ENCODE data around the gene RNF144A. TPM values are rescaled to one million over a fixed set of nuclear protein-coding genes. Genes with fewer than 3 reads are reported as not detected.

RNF144A gene
- total RNA-seq, 1 donor, result 35.0 TPM

- DNase-seq (ENCODE audit: low read depth in 2 of 3, low spot score in 2 of 3), result no peak
Measured at GRCh38 chr2:7033136-7033960, 116.1 kb downstream of the RNF144A start.

DNA sequence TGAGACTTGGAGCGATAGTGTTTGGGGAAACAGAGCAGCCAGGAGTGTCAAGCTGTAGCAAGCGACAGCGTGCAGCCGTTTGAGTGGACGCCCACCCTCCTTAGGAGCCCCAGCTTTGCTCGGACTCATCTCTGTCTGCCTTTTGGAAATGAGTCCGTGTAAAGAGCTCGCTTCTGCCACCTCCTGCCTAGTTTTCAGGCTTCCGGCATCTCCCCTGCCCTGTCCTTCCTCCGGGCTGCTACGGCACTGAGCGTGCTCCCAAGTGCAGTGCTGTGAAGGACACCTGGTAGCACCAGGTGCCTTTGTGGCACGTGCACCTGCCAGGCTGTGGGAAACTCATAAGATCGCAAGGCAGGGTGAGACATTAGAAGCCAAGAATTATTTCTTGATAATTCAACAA, 117.1 kb downstream of the RNF144A start:
- DNase-seq (ENCODE audit: low read depth in 2 of 3, low spot score in 2 of 3), result no peak

- DNase-seq (ENCODE audit: low read depth in 2 of 3, low spot score in 2 of 3), result no peak
Measured at GRCh38 chr2:7035884-7036283, 118.7 kb downstream of the RNF144A start.

DNA sequence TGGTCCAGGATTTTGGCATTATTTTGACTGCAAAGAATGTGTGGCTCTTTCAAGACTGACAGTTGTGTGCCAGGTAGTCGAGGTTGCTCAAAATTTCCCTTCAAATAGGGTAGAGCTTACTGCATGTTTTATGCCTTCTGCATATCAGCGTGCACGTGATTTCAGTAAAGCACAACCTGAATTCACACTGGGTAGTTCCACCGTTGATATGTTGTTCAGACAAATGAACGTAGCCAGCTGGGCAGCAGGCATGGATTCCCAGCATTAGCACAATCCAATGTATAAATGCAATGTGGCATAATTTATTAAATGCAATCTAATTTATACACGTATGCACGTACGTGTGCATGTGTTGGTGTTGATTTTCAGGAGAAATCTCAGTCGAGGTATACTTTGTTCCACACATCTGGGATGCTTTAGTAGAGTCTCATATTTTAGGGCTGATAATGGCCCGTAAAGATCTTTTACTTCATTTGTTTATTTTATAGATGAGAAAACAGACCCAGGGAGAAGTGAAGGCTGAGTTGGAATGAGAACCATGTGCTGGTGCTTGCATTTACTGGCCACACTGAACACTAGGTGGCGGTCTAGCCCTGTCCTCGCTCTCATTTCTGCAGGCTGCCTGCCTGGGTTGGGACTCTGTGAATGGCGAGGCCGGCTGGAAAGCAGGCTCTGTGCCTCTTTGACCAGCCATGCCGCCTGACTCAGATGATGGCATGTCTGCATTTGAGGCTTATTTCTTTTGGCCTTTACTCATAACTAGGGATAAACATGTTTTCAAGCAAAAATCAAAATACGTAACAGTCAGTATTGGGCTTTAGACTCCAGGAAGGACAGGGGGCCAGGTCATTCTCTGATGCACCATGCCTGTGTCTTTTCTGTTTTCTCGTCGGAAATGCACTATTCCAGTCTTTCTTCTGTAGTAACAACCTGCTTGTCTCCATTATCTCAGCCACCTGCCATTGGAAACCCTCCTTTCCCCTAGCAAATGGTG, 120.4 kb downstream of the RNF144A start:
- peak in 2 of 3 donors; percentile 67 to 79 for DNase-seq (ENCODE audit: low read depth in 2 of 3, low spot score in 2 of 3)

GRCh38 chr2:7040547-7040946, 123.3 kb downstream of the RNF144A start:
- DNase-seq (ENCODE audit: low read depth in 2 of 3, low spot score in 2 of 3), result no peak

DNA sequence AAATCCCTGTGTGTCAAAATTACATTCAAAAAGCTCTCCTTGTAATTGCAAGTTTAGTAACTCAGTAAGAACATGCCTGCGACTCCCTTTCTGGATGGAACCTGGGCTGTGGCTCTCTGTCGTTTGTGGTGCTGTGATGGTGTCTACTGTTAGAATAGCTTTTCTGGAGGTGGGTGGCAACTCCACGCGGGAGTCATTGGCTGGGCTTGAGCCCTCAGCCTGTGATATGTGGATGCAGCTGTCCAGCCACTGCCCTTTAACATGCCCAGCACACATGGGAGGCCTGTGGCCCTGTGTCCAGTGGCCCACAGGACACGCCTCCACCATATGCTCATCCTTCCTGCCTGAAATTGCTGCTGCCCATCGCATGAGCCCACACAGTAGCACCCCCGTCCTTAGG, 124.2 kb downstream of the RNF144A start:
- no peak for DNase-seq (ENCODE audit: low read depth in 2 of 3, low spot score in 2 of 3)

GRCh38 chr2:7043690-7044089, 126.5 kb downstream of the RNF144A start:
- DNase-seq (ENCODE audit: low read depth in 2 of 3, low spot score in 2 of 3), result no peak

DNA sequence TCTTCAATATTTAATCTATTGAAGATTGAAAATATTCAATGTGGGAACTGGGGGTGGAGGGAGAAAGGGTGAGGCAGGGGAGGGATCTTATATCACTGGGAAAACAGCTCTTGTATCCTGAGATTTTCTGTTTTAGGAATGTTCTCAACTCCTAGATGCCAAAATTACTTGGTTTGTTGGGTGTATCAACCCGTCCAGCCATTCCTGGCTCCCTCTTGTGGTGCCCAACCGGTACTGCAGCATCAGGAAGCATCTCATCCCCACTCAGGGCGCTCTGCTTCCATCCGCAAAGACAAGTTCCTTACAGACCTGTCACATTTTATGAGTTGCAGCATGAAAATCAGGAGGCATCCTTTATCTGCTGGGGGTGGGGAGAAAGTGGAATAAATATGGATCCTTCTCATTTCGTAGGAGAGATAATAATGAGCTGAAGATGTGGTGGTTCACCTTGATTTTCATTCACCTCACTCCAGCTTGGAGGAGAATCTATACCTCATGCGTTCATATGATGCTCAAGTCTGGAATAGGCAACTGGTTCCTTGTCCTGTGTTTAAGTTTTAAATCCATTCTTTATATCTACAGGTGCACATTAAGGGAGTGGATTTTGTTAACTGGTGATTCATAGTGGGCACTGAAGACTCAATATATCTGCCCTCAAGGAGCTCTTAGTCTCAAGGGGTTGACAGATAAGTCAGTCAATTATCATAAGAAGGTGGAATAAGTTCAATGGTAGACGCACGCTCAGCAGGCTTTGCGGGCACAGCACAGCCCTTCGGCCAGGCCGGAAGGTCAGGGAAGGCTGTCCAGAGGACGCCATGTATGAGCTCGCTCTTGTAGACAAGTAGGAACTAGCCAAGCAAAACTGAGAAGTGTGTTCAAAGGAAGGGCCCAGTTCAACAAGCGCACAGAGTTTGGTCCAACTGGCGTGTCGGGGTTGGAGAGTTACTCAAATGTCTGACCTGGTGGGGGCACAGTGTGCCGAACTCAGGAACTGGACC, 127.3 kb downstream of the RNF144A start:
- peak; percentile 47 to 64 (median 49) for DNase-seq (ENCODE audit: low read depth in 2 of 3, low spot score in 2 of 3)

GRCh38 chr2:7045601-7046590, 128.7 kb downstream of the RNF144A start:
- DNase-seq (ENCODE audit: low read depth in 2 of 3, low spot score in 2 of 3), result peak in 2 of 3 donors; percentile 75 to 80

- no peak for DNase-seq (ENCODE audit: low read depth in 2 of 3, low spot score in 2 of 3)
Measured at GRCh38 chr2:7047661-7048060, 130.4 kb downstream of the RNF144A start.

DNA sequence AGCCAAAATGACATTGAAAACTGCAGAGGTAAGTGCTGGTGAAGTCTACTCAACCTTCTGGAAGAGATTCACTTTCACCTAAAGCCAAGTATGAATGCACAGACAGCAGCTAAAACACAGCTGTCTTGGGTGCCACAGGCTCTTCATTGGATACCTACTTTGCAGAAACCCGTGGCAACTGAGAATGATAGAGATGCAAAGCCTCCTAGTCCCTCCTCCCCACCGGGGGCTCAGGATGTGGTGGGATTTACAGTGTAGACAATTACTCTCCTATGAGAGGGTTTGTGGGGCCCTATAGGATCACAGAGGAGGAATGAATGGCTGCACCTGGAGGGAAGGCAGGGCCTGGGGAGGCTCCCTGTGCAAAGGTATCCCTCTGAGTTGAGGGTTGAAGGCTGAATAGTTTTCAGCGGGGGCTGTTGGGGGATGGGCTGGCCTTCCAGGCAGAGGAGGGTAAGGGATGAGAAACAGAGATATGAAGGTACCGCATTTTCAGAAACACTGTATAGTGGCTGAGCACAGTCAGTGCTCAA, 131.6 kb downstream of the RNF144A start:
- DNase-seq (ENCODE audit: low read depth in 2 of 3, low spot score in 2 of 3), result no peak

DNA sequence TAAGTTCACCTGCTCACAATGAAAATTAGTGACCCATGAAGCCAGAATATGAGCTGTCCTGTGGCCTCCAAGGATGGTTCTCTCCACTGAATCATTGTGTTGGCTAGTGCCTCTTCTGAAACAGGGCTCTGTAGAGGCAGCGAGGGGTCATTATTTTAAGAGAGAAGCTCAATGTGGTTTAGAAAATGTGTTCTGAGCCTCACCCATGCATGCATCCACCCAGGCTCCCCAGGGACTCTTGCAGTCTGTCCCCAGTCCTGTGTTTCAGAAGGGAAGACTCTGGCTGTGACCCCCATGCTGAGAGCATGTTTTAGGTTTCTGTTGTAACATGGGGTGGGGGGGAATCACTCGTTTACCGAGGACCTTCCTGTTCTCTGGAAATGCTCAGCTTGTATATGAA, 135.2 kb downstream of the RNF144A start:
- no peak for DNase-seq (ENCODE audit: low read depth in 2 of 3, low spot score in 2 of 3)

GRCh38 chr2:7053650-7054265, 136.5 kb downstream of the RNF144A start:
- no peak for DNase-seq (ENCODE audit: low read depth in 2 of 3, low spot score in 2 of 3)

DNA sequence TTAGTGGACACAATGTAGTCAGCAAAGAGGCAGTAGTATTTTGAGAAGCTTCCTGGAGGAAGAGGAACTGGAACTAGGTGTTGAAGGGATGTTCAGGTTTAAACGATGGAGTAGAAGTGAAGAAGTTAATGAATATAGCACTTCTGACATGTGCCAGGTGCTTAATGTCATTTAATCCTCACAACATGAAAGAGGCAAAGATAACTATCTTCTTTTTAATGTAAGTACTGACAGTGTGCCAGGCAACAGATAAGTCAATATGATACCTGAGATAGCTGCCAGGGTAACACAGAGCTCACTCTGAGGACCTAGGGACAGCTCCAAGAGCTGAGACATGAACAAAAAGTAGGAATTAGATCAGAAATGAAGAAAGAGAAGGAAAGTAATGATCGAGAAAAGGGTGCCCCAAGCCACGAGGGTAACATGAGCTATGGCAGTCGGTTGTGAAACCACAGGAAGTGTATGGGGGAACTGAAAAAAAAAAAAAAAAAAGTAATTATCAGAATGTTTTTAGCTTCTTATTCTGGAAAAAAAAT, 140.7 kb downstream of the RNF144A start:
- peak in 2 of 3 donors; percentile 35 to 71 for DNase-seq (ENCODE audit: low read depth in 2 of 3, low spot score in 2 of 3)

DNA sequence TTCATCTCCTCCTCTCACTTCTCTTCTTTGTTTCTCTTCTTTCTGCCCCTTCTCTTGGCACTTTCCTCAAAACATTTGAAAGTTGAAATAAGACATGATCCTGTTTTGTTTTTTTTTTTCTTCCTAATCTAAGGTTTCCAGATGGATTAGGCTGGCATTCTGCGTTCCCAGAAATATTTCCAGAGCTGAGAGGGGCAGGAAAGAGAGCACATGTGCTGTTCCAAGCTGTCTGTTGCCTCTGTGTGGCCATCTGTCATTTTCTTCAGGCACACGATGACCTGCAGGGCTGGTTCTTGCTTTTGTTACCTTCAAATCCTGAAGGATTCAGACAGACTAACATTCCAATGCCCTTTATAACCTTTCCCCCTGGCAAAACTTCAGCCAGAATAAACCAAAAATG, 142.9 kb downstream of the RNF144A start:
- DNase-seq (ENCODE audit: low read depth in 2 of 3, low spot score in 2 of 3), result no peak

- no peak for DNase-seq (ENCODE audit: low read depth in 2 of 3, low spot score in 2 of 3)
Measured at GRCh38 chr2:7060631-7061449, 143.6 kb downstream of the RNF144A start.

DNA sequence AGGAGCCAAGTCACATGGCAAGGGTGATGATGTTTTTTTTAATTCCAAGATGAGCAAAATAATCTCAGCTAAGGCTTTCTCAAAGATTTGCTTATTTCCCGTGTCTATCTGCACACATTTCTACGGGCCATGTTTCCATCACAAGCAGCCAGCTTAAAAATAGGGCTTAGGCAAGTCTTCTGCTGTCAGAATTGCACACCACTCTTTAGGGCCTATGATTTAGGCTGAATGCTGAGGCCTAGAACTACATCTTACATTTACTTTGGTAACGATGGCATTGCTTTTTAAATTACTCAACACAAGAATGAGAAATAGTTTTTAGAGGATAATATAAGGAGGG, 144.2 kb downstream of the RNF144A start:
- DNase-seq (ENCODE audit: low read depth in 2 of 3, low spot score in 2 of 3), result no peak
